HG02642 (cell line): ENCODE results near the gene RASA4B.
"Not testable (repeated sequence)": the region's sequence is repeated elsewhere in the genome, so short reads cannot be mapped to it uniquely, and the experiment has no call there.

Experiments
- ATAC-seq: cut with Tn5 transposase; IDR thresholded peaks from one replicate; pipeline ENCODE4 v1.9.1; 2021; ENCODE audit warnings: mild to moderate bottlenecking; ENCODE audit not compliant: unreplicated experiment, poor library complexity

The RASA4B gene

DNA sequence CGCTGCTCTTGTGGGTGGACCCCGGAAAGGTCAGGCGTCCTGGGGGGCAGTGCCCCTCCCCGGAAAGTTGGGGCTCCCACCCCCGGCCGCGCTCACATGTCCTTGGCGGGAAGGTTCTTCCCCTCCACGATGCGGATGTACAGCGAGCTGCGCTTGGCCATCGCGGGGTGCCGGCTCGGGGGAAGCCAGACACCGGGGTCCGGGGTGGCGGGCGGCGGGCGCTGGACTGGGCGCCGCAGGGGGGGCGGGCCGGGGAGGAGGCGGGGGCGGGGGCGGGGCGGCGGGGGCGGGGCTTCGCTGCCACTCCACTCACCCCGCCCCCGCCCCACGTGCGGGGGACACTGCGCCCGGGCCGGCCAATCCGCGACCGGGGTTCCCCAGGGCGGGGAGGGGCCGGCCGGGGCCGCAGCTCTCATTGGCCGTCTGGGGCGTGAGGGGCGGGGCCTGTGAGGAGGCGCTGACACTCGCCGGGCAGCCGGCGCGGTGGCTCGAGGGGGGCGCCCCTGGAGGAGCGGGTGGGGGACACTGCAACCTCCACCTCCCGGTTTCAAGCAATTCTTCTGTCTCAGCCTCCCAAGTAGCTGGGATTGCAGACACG lies at the start of gene RASA4B:
Gene RASA4B (minus strand): TSS at position 228 of the 598 bp plus-strand sequence. CDS start 67 bp downstream, at position 161.
- peak; percentile 74 for ATAC-seq

- ATAC-seq = not testable (repeated sequence)
These were observed 33.3 kb upstream of the RASA4B start, which contains the start of gene SPDYE2 for GRCh38 chr7:102550808-102551422. Gene SPDYE2 (plus strand): TSS chr7:102551226. CDS start chr7:102553256, 2,030 bp downstream.

DNA sequence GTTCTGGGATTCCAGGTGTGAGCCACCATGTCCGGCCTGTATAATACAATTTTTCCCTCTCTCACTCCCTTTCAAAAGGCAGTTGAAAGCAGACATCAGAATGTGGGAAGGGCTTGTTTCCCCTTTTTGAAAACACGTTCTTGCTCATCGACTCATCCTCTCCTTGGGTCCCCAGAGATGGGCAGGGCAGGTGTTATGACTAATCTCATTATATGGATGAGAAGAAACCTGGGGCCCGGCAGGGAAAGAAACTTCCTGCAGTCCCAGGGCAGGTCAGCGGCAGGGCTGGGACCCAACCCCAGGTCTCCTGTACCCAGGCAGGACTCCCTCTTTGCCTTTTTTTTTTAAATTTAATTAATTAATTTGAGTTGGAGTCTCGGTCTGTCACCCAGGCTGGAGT lies 28.8 kb upstream of the RASA4B start:
- ATAC-seq = peak; percentile 66

GRCh38 chr7:102545288-102545687 lies 27.7 kb upstream of the RASA4B start:
- not testable (repeated sequence) for ATAC-seq

DNA sequence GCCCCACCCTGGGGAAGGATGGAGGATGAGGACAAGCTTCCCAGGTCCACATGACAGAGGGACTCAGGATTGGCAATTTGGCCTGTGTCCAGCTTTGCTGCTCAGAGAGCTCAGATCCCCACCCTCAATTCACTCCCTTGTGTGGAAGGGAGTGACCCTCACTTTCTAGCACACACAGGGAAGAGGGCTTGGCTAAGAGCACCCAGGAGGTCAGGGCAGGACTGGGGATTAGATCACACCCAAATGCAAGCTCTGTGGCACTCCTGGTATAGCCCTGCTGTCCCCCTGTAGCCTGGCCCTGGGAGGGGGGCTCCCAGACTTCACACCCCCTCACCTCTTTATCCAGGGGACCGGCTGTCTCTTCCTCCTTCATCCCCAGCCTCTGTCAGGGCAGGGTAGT lies 26.8 kb upstream of the RASA4B start:
- not testable (repeated sequence) for ATAC-seq

DNA sequence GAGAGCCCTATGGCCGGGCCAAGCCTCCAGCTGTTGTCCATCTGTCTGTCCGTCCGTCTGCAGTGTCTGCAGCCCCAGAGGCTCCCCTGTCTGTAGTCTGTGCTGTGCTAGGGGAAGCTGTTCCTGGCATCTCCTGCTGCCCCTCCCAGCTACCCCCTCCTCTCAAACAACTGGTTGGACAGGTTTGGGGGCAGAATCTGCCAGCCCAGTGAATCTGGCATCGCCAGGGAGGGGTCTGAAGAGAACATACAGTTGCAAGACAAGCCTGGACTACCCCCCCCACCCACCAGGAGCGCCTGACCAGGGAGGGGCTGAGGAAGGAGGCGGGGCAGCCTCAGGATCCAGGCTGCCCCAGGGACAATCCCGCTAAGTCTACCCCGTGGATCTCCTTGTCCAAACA lies 26.0 kb upstream of the RASA4B start, which contains the start of gene UPK3BL2:
Gene UPK3BL2 (minus strand): TSS at position 101 of the 400 bp plus-strand sequence. CDS start 60 bp downstream, at position 41.
- not testable (repeated sequence) for ATAC-seq

DNA sequence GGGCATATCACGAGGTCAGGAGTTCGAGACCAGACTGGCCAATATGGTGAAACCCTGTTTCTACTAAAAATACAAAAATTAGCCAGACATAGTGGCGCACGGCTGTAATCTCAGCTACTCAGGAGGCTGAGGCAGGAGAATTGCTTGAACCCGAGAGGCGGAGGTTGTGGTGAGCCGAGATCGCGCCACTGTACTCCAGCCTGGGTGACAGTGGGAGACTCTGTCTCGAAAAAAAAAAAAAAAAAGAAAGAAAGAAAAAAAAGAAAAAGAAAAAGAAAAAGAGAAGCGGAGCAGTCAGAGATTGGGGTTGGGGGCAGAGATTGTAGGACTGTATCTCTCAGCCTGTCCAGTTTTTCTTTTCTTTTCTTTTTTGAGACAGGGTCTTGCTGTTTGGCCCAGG lies 25.2 kb upstream of the RASA4B start:
- not testable (repeated sequence) for ATAC-seq

DNA sequence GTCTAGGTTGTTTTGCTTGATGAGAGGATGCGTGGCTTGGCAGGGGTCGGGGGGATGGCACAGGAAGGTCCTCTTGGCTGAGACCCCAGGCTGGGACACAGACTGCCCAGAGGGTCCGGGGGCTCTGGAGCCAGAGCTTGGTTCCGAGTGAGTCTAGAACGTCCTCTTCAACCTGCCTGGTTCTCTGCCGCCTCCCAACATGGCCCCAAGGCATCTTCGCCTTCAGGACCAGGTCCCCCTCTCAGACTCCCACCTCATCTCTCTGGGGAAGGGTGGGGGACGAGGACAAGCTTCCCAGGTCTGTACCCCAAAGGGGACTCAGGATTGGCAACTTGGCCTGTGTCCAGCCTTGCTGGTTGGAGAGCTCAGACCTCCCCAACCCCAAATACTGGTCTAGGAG lies 24.5 kb upstream of the RASA4B start:
- not testable (repeated sequence) for ATAC-seq

DNA sequence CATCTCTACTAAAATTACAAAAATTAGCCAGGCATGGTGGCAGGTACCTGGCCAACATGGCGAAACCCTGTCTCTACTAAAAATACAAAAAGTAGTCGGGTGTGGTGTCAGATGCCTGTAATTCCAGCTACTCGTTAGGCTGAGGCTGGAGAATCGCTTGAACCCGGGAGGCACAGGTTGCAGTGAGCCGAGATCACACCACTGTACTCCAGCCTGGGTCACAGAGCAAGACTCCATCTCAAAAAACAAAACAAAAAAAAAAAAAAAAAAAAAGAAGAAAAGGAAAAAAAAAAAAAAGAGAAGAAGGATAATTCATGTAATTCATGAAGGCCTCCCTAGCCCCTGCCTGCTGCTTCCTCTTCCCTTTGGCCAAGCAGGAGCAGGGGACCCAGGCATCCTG lies 23.0 kb upstream of the RASA4B start:
- ATAC-seq = not testable (repeated sequence)

- ATAC-seq = not testable (repeated sequence)
These were observed 17.6 kb upstream of the RASA4B start for GRCh38 chr7:102535062-102535615.

DNA sequence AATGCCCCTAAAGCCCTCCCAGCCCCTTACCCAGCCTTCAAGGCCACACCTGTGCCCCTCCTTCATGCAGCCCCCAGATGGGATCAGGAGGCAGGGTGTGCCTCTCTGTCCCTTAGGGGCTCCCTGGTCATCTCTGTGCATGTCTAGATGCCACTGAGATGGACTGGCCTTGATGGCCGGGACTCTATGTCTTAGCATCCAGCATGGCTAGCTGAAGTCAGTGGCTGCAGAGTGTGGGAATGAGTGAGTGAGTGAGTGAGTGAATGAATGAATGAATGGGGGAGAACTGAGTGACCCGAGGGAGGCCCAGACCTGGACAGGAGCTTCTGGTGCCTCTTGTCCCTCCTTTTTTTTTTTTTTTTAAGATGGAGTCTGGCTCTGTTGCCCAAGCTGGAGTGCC lies 14.6 kb upstream of the RASA4B start:
- ATAC-seq = not testable (repeated sequence)

- ATAC-seq = not testable (repeated sequence)
These were observed 14.0 kb upstream of the RASA4B start for GRCh38 chr7:102531583-102531982.

- ATAC-seq = not testable (repeated sequence)
These were observed 10.5 kb upstream of the RASA4B start for GRCh38 chr7:102527822-102528793.

GRCh38 chr7:102527182-102527581 lies 9.6 kb upstream of the RASA4B start:
- not testable (repeated sequence) for ATAC-seq

GRCh38 chr7:102524803-102525202 lies 7.2 kb upstream of the RASA4B start:
- not testable (repeated sequence) for ATAC-seq

DNA sequence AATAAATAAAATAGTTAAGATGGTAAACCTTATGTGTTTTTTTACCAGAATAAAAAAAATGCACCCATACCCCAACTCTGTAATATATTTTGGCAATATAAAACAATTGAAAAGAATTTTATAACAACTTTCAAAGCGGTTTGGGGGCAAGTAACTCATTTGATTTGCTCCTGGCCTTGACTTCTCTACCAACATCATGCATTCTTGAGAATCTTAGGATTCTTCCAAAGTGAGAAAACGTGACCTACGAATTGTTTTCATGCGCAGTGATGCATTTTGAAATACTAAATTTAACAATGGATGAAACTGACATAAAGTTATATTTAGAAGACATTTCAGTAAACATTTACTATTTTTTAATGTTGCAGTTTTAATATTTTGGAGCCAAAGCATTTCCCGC lies 3.2 kb upstream of the RASA4B start:
- ATAC-seq = not testable (repeated sequence)

DNA sequence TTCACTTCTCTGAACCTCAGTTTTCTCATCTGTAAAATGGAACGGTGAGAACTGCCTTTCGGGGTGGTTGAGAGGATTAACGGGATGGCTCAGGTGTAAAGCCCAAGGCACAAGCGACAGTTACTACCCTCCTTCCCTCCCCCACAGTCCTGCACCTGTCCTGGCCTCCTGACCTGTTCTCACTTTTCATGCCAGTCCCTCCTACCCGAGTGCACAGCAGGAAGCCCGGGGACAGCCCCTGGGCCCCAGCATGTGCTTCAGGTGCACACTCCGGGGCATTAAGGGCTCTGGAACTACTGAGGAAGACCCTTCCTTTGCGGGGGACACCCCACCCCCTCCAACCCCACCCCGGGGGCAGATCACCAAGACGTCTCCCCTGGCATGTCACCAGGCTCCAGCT lies 626 bp downstream of the RASA4B start:
- not testable (repeated sequence) for ATAC-seq

DNA sequence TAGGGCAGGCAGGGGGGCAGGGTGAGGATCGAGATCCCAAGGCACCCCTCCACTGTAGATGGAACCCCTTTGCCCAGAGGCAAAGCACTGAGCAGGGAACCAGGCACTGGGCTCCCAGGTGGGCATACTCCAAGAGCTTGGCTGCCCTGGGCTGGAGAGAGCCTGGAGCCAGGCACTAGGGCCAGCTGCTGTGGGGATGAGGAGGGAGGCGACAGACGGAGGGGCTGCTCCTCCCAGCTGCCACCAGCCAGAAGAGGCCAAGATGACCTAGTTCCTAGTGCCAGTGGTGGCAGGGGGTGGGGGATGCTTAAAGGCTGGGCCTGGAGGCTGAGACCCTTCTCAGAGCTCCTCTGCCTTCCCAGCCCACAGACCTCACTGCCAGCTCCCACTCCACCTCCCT lies 1.7 kb downstream of the RASA4B start:
- ATAC-seq = not testable (repeated sequence)

- peak; percentile 70 for ATAC-seq
These were observed 2.5 kb downstream of the RASA4B start for GRCh38 chr7:102514881-102515721.
